ENCODE measurements around the gene SINHCAF.

SINHCAF gene

DNA sequence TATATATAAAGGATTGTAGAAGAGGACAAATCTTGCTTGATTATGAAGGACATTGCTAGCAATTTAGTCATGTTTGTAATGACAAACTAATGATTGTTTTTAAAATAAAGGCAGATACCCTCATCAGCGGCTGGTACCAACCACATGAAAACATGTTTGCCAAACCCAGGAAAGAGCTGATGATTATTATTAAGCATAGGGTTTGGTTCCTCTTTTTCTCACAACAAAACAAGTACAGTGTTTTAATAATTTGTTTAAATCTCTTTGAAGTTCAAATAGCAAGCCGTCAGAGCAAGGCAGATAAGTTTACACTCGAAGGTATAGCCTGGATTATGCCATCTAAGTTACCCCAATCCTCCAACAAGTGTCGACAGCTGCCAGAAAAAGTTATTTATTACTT lies 5.3 kb upstream of the SINHCAF start:
- no peak for DNase-seq

DNA sequence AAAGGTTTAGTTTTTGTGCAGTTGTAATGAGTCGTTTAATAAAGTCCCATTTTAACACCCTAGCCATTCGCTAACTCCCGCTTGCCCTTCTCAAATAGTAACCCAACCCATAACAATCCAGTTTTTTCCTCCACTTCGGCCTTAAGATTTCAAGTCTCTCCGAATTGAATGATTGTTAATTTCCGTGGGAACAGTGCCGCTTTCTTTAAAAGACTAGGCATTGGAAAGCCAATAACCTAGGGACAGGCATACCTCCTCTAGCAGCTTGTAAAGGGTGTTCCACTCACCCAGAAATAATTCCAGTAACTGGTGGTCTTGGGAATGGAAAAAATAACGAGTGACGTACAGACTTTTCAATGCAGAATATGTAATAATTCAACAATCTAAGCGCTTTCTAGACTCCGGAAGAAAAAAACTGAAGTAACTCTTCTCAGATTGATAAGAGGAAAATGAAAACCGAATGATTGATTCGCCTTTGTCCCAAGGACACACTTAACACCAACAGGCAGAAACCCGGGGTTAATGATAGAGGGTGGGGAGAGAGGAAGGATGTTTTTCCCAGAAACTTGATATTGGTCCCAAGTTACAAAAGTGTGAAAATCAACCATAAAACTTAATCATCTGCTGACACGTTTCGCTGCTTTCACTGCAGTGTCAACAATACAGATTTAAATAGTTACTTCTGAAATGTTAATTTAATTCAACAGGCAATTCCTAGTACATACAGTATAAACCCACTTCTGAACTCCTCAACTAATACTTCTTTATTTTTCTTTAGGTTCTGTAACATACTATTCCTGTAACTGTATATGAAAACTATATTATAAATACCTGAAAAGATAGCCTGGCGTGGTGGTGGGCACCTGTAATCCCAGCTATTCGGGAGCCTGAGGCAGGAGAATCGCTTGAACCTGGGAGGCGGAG lies 1.0 kb upstream of the SINHCAF start:
- DNase-seq = no peak

GRCh38 chr12:31325524-31325875 lies 450 bp downstream of the SINHCAF start:
- peak; percentile 40 for DNase-seq

DNA sequence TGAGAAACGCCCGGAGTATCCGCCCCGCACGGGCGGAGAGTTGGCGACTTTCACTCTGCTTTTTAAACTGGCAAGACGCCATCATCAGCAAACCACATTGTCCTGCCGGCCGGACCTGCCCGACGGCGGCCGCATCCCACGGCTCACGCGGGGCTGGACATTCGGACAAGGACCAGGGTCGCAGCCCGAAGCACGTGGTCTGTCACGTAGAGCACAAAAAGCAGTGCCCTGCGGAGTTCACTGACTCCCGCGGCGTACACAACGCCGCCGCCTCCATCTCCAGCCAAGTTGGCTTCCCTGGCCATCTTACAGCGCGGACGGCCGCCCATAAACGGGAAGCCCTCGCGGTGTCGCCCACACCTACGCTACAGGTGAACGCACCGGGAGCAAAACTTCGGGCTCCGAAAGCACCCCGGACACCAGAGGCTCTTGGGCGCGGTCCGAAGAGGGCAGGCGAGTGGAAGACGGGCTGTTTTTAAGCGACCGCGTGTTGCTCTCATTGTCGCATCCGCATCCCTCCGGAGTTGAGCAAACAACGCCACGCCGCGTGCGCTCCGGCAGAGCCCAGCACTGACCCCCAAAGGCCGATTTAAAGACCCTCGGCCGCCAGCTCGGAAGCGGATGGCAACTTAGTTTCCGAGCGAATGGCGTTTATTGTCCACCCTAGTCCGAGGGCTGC lies 966 bp downstream of the SINHCAF start:
- DNase-seq = peak; percentile 52

DNA sequence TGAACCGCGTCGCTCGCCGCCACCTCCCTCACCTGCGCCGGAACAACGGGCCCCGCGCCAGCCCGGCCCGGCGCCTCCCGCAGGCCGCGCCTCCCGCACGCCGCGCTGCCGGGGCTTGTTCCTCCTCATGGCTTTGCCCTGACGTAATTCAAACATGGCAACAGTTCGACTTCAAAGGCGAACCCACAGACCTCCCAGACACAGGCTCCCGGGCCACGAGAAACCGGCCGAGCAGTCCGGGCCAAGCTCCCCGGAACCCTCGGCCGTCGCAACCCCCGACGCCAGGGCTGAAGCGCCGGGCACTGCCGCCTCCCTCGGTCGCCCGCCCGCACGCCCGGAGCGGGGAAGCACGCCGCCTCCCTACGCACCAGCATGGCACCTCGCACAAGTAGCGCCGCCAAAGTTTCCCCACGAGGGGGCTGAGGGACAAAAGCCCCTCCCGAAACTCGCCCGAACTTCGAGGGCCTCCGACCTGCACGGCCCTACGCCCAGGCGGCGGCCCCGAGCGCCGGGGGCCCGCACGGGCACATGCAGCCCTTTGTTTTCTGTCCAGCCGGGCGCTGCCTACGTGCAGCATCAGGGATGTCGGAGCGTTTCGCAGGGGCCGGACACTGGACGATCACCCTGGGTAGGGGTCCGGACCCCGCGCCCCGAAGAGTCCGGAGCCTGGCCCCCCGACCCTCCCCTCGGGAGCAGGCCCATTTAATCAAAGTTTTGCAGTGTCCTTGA lies 1.7 kb downstream of the SINHCAF start:
- DNase-seq = peak; percentile 59

DNA sequence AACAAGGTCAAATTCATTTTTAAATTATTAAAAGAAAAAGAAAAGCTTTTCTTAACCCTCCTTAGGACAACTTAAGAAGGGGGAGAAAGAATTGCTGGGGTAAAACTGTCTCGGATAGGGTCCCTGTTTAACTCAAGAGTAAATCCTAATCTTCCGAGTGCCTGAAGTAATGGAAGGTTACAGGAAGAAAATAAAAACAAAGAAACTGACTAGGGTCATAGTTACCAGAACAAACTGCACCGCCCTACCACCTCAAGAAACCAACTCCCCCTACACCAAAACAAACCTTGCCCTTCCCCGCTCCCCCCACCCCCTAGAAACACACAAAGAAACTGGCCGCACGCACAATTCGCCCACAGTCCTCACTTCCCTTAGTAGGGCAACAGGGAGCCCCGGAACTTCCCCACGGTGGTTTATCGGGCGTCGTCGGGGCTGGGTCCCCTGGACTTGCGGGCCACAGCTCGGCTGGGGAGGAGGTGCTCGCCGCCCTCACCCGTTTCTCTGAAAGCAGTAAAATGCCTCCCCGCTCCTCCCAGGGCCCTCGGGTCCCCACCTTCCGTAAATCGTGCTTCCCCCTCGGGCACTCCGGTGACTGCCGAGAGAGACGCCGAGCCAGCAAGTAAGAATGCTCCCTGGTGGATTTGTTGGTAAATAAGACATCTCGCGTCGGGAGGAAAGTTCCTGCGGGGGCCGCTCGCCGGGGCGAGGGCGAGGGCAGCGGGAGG lies 2.4 kb downstream of the SINHCAF start:
- DNase-seq = peak; percentile 29

DNA sequence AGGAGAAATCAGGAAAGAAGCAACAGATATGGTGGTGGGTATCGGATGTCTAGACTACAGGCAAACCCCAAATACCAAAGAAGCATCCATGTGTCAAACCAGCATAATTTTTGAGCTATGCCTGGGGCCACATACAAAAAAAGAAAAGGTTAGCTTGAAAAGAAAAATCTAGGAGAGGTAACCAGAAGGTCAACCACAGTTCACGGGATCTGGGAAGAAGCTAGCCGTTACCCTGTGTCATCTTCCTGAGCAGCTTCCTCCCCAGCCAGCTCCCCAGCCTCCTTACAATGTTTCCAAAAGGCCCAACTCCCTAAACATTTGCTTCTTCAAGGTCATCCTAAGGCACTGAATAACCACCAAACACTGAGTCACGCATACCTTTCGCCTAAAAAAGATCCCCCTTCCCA lies 3.1 kb downstream of the SINHCAF start:
- no peak for DNase-seq

DNA sequence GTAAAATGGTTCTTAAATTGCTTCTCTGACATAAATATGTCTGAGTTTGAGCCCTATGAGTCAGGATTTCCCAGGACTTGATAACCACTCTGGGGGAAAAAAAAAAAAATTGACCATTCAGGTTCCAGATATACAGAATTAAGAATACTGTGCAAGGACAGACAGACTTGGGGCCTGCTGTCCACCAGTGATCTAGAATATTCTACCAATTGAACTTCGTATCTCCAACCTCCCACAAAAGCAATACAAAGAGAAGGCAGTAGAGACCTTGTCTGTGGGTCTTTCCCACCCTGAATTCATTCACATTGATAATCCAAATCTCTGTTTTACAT lies 4.1 kb downstream of the SINHCAF start:
- DNase-seq = no peak

DNA sequence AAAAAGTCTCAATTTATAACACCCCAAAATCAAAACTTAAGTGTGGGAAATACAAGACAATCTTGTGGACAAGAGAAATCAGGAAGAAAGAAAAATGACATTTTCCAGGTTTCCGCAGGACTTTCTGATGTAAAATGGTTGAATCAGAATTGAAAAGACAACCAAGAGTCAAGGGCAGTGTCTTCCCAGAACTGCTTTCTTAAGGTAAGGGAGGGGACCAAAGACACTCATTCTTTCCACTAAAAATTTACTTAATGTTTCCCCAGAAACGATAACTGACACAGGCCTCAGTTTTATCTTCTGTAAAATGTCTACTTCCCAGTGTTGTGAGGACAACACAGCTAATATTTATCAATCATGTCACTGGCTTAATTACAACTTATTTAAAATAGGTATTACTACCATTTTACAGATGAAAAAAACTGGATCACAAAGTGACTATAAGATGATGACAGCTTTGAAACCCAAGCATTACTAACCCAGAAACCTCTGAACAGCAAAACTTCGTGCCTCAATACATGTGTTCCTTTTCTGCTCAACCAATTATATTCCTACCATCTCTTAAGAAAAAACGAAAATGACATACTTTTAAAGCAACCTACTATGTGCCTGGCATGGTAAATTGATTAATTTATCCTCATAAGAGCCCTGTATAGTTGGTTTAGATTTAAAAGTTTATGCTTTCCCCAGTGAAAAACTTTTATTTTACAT lies 4.6 kb downstream of the SINHCAF start:
- DNase-seq = no peak

DNA sequence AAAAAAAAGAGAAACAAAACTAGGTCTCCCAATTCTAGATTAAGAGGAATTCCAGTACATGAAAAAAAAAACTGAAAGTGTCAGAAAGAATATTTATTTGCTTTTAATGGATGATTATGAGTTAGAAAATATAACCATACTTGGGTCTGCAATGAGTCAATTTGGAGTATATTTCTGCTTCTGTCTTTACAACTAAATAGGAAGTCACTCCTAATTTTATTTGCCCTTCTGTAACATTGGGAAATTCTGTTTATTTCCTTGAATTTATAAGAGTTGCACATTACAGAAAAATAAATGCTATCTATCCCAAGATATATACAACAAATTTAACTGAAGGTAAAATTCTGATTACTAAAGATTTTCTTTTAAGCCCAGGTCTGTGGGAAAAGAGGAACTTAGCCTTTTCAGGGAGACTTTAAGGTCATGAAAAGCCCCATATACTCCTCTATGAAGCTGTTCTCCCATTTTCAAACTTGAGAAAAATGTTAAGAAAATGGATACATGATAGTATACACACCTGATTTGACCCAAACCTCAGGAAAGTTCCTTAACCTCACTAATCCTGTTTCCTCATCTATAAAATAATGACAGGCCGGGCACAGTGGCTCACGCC lies 7.2 kb downstream of the SINHCAF start:
- no peak for DNase-seq

DNA sequence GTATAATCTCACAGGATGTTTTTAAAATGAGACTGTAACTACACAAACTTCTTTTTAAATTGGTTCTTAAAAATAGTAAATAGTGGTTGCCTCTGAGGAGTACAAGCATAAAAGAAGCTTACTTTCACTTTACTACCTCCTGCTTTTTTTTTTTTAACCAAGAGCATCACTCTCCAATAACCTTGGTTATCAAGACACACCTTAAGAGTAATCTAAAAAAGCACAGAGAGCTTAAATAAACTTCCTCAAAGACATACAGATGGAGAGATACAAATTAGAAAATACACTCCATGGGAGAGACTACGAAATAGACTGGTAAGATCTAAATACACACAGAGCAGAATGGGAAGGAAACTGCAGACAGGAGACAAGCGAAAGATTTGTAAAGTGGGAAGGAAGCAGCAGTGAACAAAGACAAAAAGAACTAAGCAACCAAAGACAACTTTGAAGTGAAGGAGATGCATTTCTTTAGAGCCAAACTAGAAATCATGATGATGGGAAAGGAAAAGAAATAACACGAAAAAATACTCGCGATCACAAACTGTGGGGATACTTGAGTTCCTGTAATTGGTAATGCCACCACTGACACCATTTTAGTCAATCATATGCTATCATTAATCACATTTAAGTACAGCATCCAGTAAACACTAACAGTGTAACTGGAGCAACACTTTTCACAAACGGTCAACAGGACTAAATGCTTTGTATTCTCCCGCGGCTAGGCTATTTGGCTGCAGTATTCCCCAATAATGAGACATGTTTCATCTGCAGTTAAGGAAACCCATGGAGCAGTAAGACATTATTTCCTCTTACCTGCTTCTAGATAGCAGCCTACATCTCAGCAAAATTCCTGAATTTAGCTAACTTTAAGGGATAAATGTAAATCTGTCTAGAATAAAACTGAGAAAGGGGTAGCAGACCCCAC lies 8.2 kb downstream of the SINHCAF start:
- DNase-seq = no peak

DNA sequence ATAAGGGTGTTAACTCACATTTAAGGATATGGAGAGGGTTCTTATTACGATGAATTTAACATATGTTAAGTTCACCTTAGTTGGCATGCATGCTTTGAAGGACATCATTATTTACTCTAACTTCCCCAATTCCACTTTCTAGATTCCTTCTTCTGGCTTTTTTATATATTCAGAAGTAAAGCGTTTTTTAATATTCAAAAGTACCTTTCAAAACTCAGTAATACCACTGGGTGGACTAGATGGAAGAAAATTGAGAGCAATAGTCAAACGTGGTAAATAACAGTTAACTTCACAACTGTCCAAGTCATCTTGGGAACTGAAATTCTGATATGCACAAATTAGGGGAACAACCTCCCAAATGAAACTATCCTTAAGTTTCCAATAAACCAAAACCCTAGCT lies 9.1 kb downstream of the SINHCAF start:
- no peak for DNase-seq

GRCh38 chr12:31315784-31316465 lies 10.0 kb downstream of the SINHCAF start:
- DNase-seq = no peak

GRCh38 chr12:31315044-31315715 lies 10.8 kb downstream of the SINHCAF start:
- no peak for DNase-seq

DNA sequence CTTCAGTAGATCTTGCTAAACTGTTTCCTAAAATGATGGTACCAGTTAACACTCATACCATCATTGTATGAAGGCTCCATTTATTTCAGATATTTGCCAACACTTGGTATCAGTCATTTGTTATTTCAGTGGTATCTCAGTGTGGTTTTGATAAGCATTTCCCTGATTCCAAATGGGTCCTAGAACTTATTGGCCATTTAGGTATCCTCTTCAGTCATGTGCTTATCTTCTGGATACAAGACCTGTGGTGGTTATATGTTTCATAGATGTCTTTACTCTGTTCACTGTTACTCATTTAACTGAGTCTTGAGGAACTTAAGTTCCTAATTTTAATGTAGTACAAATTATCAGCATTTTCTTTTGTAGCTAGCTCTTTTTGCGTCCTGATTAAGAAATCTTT lies 13.5 kb downstream of the SINHCAF start:
- DNase-seq = no peak

- no peak for DNase-seq
Observed at GRCh38 chr12:31311634-31312258, 14.2 kb downstream of the SINHCAF start.

- no peak for DNase-seq
Observed at GRCh38 chr12:31310488-31310887, 15.5 kb downstream of the SINHCAF start.

DNA sequence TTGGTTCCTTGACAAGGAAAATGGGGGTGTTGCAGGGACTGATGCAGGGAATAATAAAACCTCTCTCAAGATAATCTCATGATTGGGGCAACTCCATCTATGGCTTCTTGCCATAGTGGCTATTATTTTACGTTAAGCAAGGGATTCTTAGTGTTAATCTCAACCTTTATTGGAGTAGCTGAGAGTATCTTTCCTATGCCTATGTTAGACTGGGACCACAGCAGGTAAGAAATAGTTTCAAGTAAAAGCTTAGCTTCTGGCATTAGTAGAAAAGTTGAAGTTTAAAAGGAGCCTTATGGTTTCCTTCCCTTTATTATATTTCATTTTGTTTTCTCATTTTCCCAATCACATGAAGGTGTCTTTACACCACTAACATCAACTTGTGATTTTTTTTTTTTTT lies 16.7 kb downstream of the SINHCAF start:
- no peak for DNase-seq

- no peak for DNase-seq
Observed at GRCh38 chr12:31308116-31308515, 17.8 kb downstream of the SINHCAF start.

All from NK-92 treated with Interleukin-12 subunit alpha and Interleukin-12 subunit beta, amount 100 ng/mL, for 24 hours (cell line).